Activated CD4-positive, alpha-beta memory T cell treated with anti-CD3 and anti-CD28 coated beads for 36 hours (primary cell): ENCODE data around the gene TCF25. TPM values are rescaled to one million over a fixed set of nuclear protein-coding genes. Genes with fewer than 3 reads are reported as not detected.

Experiments
- CTCF ChIA-PET: fragments of 350-600 bp; sonication (Branson Sonifier 250); formaldehyde crosslinking; loops from one replicate; lab custom pipeline; 2021; ENCODE audit warnings: antibody characterized with exemption, inconsistent platforms; lab: Charles Lee
- POLR2A ChIA-PET: fragments of 350-600 bp; sonication (Branson Sonifier 250); formaldehyde crosslinking; loops from one replicate; lab custom pipeline; 2021; ENCODE audit warnings: antibody characterized with exemption; lab: Charles Lee
- DNase-seq: peaks from one replicate; pipeline ENCODE4 v3.0.0-alpha.2; 2020
- H3K27ac Mint-ChIP-seq: one replicate; pipeline ENCODE4 v1.8.0; 2021; ENCODE audit warnings: mixed read lengths
- H3K27me3 Mint-ChIP-seq: one replicate; pipeline ENCODE4 v1.8.0; 2021; ENCODE audit warnings: mixed read lengths
- H3K36me3 Mint-ChIP-seq: one replicate; pipeline ENCODE4 v1.8.0; 2021; ENCODE audit warnings: mixed read lengths
- H3K4me1 Mint-ChIP-seq: one replicate; pipeline ENCODE4 v1.8.0; 2021; ENCODE audit warnings: low read depth, mixed read lengths
- H3K4me3 Mint-ChIP-seq: one replicate; pipeline ENCODE4 v1.8.0; 2021; ENCODE audit warnings: mild to moderate bottlenecking, mixed read lengths
- H3K9me3 Mint-ChIP-seq: one replicate; pipeline ENCODE4 v1.8.0; 2021; ENCODE audit warnings: mixed read lengths
- intact Hi-C: fragments of 100-400 bp; cut with micrococcal nuclease; formaldehyde crosslinking; loops from one replicate; pipeline ENCODE4 v1.15.1; 2023
- total RNA-seq, 2 experiments: library from RNA; stranded (reverse); gene quantifications; one replicate each; pipeline ENCODE4 v1.2.3, GENCODE V29; 2021

Gene TCF25
- total RNA-seq, 2 experiments from 2014 or later = 139 to 147 TPM

- Mint-ChIP-seq H3K4me3 (no peak overlapping the region), H3K36me3 (peaks cover 13% of the 10 kb centered on the region), H3K9me3 (no peaks in the 10 kb centered on the region), H3K27me3 (no peaks in the 10 kb centered on the region), H3K4me1 (no peaks in the 10 kb centered on the region), H3K27ac (no peak overlapping the region)
- ChIA-PET CTCF (no interaction called here), POLR2A (interaction anchor here (1.3 kb wide), 1 partner anchor 12 kb away, joined by 3 read pairs; no protein-coding TSS in a partner anchor)
- no peak for DNase-seq
- intact Hi-C loops = no loop called here
These were observed 84.7 kb downstream of the TCF25 start for GRCh38 chr16:89958068-89958467.

DNA sequence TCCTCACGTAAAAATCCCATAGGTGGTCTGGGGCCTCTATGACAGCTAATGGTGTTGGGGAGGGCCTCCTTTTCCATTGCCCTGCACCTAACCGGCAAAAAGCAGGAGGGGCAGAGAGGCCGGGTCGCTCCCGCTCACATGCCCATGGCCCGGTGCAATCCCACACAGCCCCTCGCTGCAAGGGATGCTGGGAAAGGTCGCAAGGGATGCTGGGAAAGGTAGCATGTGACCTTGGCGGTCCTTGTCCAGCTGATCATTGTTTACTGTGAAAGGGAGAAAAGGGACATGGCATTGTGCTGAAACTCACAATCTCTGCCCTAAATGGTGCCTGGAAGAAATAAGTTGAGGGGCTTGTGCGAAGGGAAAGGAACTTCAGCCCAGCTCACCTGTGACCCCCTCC, 85.2 kb downstream of the TCF25 start:
- DNase-seq = no peak
- intact Hi-C loops = no loop called here
- ChIA-PET CTCF (no interaction called here), POLR2A (interaction anchor here (1.3 kb wide), 1 partner anchor 11 kb away, joined by 3 read pairs; no protein-coding TSS in a partner anchor)
- Mint-ChIP-seq H3K9me3 (no peaks in the 10 kb centered on the region), H3K4me1 (no peaks in the 10 kb centered on the region), H3K27ac (no peak overlapping the region), H3K36me3 (peaks cover 13% of the 10 kb centered on the region), H3K27me3 (no peaks in the 10 kb centered on the region), H3K4me3 (no peak overlapping the region)

GRCh38 chr16:89960966-89961365, 87.6 kb downstream of the TCF25 start:
- intact Hi-C loops = no loop called here
- H3K9me3 Mint-ChIP-seq = no peaks in the 10 kb centered on the region
- no peak overlapping the region for H3K27ac Mint-ChIP-seq
- no peaks in the 10 kb centered on the region for H3K4me1 Mint-ChIP-seq
- CTCF ChIA-PET = no interaction called here
- no peak for DNase-seq
- POLR2A ChIA-PET = no interaction called here
- H3K4me3 Mint-ChIP-seq = no peak overlapping the region
- no peaks in the 10 kb centered on the region for H3K27me3 Mint-ChIP-seq
- H3K36me3 Mint-ChIP-seq = peaks cover 11% of the 10 kb centered on the region

Other genes starting within 250 kb of the TCF25 start
- 10 to 100 TPM; 74.6 to 76.3 TPM for gene CHMP1A, start 215.9 kb upstream of the TCF25 start, total RNA-seq
- 10 to 100 TPM in 1 of 2 experiments, 1 to 10 TPM in 1; 7.1 to 10.1 TPM for gene SPATA33, start 215.8 kb upstream of the TCF25 start, total RNA-seq
- 10 to 100 TPM; 90.0 to 92.4 TPM for gene CDK10, start 186.9 kb upstream of the TCF25 start, total RNA-seq
- gene SPATA2L, start 171.9 kb upstream of the TCF25 start, total RNA-seq = 1 to 10 TPM; 6.8 to 7.6 TPM
- gene VPS9D1, start 152.7 kb upstream of the TCF25 start, total RNA-seq = 1 to 10 TPM; 2.9 to 3.2 TPM
- 10 to 100 TPM; 22.1 to 25.6 TPM for gene ZNF276, start 152.1 kb upstream of the TCF25 start, total RNA-seq
- gene FANCA, start 56.9 kb upstream of the TCF25 start, total RNA-seq = 100 to 1,000 TPM in 1 of 2 experiments, 10 to 100 TPM in 1; 99.4 to 103 TPM
- 1 to 10 TPM in 1 of 2 experiments, under 1 TPM in 1; 0.63 to 1.4 TPM for gene SPIRE2, start 45.1 kb upstream of the TCF25 start, total RNA-seq
- 1 to 10 TPM in 1 of 2 experiments, under 1 TPM in 1; 0.85 to 1.3 TPM for gene MC1R, start 45.3 kb downstream of the TCF25 start, total RNA-seq
- gene TUBB3, start 49.8 kb downstream of the TCF25 start, total RNA-seq = 1 to 10 TPM in 1 of 2 experiments, under 1 TPM in 1; 0.99 to 1.4 TPM
- 10 to 100 TPM; 29.0 to 33.3 TPM for gene DEF8, start 75.2 kb downstream of the TCF25 start, total RNA-seq
- under 1 TPM; 0.81 to 0.94 TPM for gene DBNDD1, start 145.9 kb downstream of the TCF25 start, total RNA-seq
- not detected for gene PRDM7, start 203.7 kb downstream of the TCF25 start, total RNA-seq